Stimulated activated CD4-positive, alpha-beta T cell treated with anti-CD3 and anti-CD28 coated beads, Interleukin-2, amount 100 ng/mL, for 24 hours (primary cell): ENCODE measurements around the gene NDUFAF2.
"Not testable (repeated sequence)": the region's sequence is repeated elsewhere in the genome, so short reads cannot be mapped to it uniquely, and the experiment has no call there.

Experiments used
- DNase-seq, 2 donors: peaks; one replicate each; pipeline ENCODE4 v3.0.0-alpha.2; 2020

Gene NDUFAF2

GRCh38 chr5:61182449-61182848 is 237.4 kb downstream of the NDUFAF2 start:
- DNase-seq: no peak

GRCh38 chr5:61183538-61183937 is 238.5 kb downstream of the NDUFAF2 start:
- DNase-seq: no peak

GRCh38 chr5:61184708-61185107 is 239.7 kb downstream of the NDUFAF2 start:
- DNase-seq: no peak

GRCh38 chr5:61186634-61187033 is 241.6 kb downstream of the NDUFAF2 start:
- DNase-seq: no peak

DNA sequence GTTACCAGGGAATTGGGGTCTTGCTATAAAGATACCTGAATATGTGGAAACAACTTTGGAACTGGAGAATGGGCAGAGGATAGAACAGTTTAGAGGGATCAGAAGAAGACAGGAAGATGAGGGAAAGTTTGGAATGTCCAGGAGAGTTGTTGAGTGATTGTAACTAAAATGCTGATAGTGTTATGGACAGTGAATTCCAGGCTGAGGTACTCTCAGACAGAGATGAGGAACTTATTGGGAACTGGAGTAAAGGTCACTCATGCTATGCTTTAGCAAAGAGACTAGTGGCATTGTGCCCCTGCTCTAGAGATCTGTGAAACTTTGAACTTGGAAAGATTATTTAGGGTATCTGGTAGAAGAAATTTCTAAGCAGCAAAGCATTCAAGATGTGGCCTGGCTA is 242.3 kb downstream of the NDUFAF2 start:
- DNase-seq: not testable (repeated sequence)

DNA sequence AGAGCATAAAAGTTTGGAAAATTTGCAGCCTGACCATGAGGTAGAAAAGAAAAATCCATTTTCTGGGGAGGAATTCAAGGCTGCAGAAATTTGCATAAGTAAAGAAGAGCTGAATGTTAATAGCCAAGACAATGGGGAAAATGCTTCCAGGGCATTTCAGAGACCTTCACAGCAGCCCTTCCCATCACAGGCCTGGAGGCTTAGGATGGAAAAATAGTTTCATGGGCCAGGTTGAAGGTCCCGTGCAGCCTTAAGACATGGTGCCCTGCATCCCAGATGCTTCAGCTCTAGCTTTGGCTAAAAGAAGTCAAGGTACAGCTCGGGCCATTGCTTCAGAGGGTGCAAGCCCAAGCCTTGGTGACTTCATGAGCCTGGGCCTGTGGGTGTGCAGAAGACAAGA is 242.8 kb downstream of the NDUFAF2 start:
- not testable (repeated sequence) for DNase-seq

DNA sequence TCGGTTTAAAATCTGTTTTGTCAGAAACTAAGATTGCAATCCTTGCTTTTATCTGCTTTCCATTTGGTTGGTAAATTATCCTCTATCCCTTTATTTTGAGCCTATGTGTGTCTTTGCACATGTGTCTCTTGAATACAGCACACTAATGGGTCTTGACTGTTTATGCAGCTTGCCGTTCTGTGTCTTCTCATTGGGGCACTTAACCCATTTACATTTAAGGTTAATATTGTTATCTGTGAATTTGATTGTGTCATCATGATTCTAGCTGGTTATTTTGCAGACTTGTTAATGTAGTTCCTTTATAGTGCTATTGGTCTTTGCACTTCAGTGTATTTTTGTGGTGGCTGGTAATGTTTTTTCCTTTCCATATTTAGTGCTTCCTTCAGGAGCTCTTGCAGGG is 253.6 kb downstream of the NDUFAF2 start:
- no peak for DNase-seq

- DNase-seq: no peak
These were observed 255.7 kb downstream of the NDUFAF2 start for GRCh38 chr5:61200582-61201155.

DNA sequence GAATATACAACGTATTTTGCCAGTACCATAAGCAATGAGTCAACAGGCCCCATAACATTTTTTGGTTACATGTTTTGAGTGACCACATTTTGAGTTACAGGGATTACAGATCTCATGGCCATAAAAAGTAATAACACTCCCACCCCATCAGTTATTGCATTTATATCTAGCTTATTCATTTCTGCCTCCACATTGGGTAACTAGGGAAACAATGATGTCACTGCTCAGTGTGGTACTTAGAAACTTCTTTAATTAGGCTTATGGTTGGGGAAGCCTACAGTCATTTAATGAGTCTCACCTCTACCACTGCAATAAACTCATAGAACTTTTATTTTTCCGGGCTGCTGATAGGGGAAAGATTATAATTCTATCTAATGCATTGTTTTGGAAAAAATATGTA is 257.2 kb downstream of the NDUFAF2 start:
- DNase-seq: no peak
